HL-60 (cell line): ENCODE data around the gene EFTUD2.
"Not testable (repeated sequence)": the region's sequence is repeated elsewhere in the genome, so short reads cannot be mapped to it uniquely, and the experiment has no call there.

Experiments used
- DNase-seq, 2 experiments: peaks; one replicate each; pipeline ENCODE4 v3.0.0-alpha.2; 2010 to 2020; ENCODE audit warnings: low read depth in 1 of 2, low spot score in 1 of 2
- H3K27ac ChIP-seq: fragments of 250-450 bp; sonication (Bioruptor Pico); replicated peaks from 2 replicates; pipeline ENCODE4 v1.5.1; 2020; ENCODE audit warnings: mild to moderate bottlenecking, moderate library complexity
- H3K27me3 ChIP-seq: fragments of 250-450 bp; sonication (Bioruptor Pico); 2 replicates; pipeline ENCODE4 v1.5.1; 2021; ENCODE audit warnings: mild to moderate bottlenecking, moderate library complexity; ENCODE audit not compliant: insufficient read depth, poor library complexity, severe bottlenecking
- H3K4me3 ChIP-seq: replicated peaks from 2 replicates; pipeline ENCODE4 v1.5.1; 2011; ENCODE audit warnings: mild to moderate bottlenecking, control low read depth, low read length; ENCODE audit not compliant: insufficient read depth
- CTCF ChIP-seq: IDR thresholded peaks from one replicate; pipeline ENCODE4 v1.5.1; 2011; ENCODE audit warnings: low read length, control low read depth, inconsistent platforms; ENCODE audit not compliant: insufficient read depth
- GABPA ChIP-seq: IDR thresholded peaks from 2 replicates; pipeline ENCODE4 v1.6.1; 2012; ENCODE audit warnings: low read depth
- POLR2AphosphoS5 ChIP-seq: IDR thresholded peaks from 2 replicates; pipeline ENCODE4 v1.6.1; 2012; ENCODE audit warnings: low read depth
- REST ChIP-seq: IDR thresholded peaks from 2 replicates; pipeline ENCODE4 v1.6.1; 2012; ENCODE audit warnings: low read depth; ENCODE audit not compliant: insufficient replicate concordance
- SPI1 ChIP-seq: IDR thresholded peaks from 2 replicates; pipeline ENCODE4 v1.6.1; 2012; ENCODE audit warnings: low read depth, mild to moderate bottlenecking, borderline replicate concordance
- long read RNA-seq: library from polyadenylated mRNA; unstranded; transcript quantifications from one replicate; pipeline ENCODE4 v2.0.0, GENCODE V29; 2020

EFTUD2 gene
- long read RNA-seq, full-length matches to known transcripts, result 1,711 of 1,986 reads
- long read RNA-seq, partial matches to known transcripts, result 107 of 1,986 reads
- long read RNA-seq, other reads (novel, unspliced or antisense), result 168 of 1,986 reads

GRCh38 chr17:44899074-44899782, at the start of gene EFTUD2:
Gene EFTUD2 (minus strand): TSS chr17:44899445. CDS start chr17:44894521, 4,924 bp downstream.
- H3K27ac ChIP-seq, result peak within 1 kb of the TSS; percentile 100
- TF ChIP-seq CTCF (no peak), REST (peak; percentile 57), GABPA (peak; percentile 91; the same call in 1 of the 2 replicates), POLR2AphosphoS5 (peak; percentile 93; the same call in 1 of the 2 replicates)
- DNase-seq, result peak; percentile 86 to 90
- H3K4me3 ChIP-seq, result peak within 1 kb of the TSS; percentile 82
- no peaks in the 10 kb centered on the region for H3K27me3 ChIP-seq

GRCh38 chr17:44948315-44948795, 49.1 kb upstream of the EFTUD2 start:
- no peak for TF ChIP-seq REST
- no peak for TF ChIP-seq GABPA
- TF ChIP-seq CTCF, result no peak
- TF ChIP-seq SPI1, result no peak
- no peak for TF ChIP-seq POLR2AphosphoS5
- no peak for DNase-seq
- Histone ChIP-seq H3K4me3 (peak overlapping the region; percentile 90), H3K27ac (peak overlapping the region; percentile 90), H3K27me3 (no peaks in the 10 kb centered on the region)

- TF ChIP-seq SPI1 (peak; percentile 98), REST (peak; percentile 72), POLR2AphosphoS5 (peak; percentile 91), GABPA (peak; percentile 74), CTCF (no peak)
- Histone ChIP-seq H3K4me3 (peak within 1 kb of the TSS; percentile 90), H3K27me3 (no peaks in the 10 kb centered on the region), H3K27ac (peak within 1 kb of the TSS; percentile 90)
- peak; percentile 98 for DNase-seq
Observed at GRCh38 chr17:44947461-44948314, 48.4 kb upstream of the EFTUD2 start, which contains the start of gene KIF18B. Gene KIF18B (minus strand): TSS chr17:44947773. CDS start chr17:44936344, 11,429 bp downstream.

GRCh38 chr17:44945652-44946051, 46.4 kb upstream of the EFTUD2 start:
- not testable (repeated sequence) for H3K27me3 ChIP-seq, H3K4me3 ChIP-seq, H3K27ac ChIP-seq, DNase-seq
